Stimulated activated CD4-positive, alpha-beta T cell treated with anti-CD3 and anti-CD28 coated beads, Interleukin-12 subunit alpha, Interleukin-12 subunit beta, amount 100 ng/mL, for 48 hours (primary cell): Measurements from ENCODE around the gene MON2.
"Not testable (repeated sequence)": the region's sequence is repeated elsewhere in the genome, so short reads cannot be mapped to it uniquely, and the experiment has no call there.

Experiments
- DNase-seq, 3 donors: peaks; one replicate each; pipeline ENCODE4 v3.0.0-alpha.2; 2020; ENCODE audit warnings: low read depth in 2 of 3, low spot score in 1 of 3

The MON2 gene

DNA sequence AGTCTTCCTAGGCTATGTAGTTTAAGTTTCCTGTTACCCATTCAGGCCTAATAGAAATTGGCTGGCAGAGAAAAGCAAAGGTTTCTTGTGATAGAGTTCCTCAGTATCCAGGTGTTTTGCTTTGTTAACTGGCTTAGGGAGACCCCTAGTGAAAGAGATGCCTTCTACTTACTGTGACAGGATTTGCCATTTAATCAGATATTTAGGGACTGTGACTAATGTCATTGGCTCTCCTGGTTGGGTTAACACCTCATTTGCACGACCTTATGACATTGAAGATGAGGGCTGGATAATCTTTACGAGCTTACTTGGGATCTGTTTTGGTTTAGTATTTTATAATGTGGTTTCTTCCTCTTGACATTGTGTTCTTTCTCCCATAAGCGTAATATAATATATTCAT is 5.8 kb downstream of the MON2 start:
- no peak for DNase-seq

DNA sequence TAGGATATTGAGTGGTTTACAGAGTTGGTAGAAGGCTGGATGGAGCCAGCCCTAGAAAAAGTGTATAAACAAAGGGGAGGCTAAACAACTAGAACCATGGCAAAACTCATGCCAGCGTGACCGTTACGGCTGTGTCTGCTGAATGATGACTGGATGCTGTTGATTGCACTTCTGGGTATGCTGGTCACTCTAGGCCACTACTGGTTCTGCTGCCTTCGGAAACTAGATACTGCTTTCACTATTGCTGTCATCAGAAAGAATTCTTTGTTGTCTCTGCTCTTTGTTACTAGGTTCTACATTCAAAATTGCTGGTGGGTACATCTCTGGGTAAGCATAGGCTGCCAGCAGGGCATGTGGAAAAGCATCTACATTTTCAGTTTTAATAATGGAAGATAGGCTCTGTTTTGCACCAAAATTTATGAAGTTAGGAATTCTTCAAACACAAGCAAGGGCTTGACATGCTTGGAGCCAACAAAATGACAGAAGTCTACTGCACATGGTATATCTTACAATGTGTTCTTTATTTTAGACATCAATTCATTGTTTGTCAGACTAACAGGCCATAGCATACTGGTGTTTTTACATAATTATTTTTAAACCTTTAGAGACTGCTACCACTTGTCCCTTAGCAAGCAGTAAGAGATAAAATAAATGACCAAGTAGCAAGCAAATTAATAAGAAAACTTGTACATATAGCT is 15.4 kb downstream of the MON2 start:
- DNase-seq, result no peak

DNA sequence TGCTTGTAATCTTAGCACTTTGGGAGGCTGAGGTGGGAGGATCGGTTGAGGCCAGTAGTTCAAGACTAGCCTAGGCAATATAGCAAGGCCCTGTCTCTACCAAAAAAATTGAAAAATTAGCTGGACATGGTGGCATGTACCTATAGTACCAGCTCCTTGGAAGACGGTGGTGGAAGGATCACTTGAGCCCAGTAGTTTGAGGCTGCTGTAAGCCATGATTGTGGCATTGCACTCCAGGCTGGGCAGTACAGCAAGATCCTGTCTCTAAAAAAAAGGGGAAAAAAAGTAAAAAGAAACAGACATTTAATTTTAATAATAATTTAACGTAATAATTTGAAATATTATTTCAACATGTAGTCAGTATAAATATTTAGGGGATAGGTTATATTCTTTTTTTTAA is 16.1 kb downstream of the MON2 start:
- DNase-seq, result no peak

DNA sequence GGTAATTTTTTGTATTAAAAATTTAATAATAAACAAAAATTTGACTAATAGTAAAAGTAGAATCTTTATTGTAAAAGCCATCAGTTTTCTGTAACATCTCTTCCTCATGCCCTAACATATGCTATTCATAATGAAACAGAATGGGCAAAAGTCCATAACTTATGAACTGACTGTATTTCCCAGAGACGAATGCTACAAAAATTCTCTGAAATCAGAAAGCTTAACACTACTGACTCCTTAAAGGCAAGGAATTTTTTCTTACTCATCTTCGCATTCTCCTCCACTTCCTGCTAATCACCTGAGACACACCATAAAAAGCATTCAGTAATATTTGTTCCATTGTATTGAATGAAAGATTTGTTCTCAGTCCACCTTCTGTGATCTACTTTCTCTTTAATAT is 17.6 kb downstream of the MON2 start:
- DNase-seq, result no peak

DNA sequence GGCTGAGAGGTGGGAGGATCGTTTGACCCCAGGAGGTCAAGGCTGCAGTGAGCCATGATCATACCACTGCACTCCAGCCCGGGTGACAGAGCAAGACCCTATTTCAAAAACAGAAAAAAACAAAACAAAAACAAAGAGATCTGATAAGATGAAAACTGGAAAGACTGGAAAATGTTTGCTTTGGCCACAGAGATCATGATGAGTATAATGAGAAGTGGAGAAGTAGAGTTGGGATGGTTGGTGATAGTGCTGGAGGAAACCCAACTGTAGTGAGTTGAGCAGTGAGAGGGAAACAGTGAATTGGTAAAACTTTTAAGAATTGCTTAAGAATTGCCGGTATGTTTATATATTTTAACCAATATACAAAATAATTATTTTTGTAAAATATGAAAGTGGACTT is 39.2 kb downstream of the MON2 start:
- no peak for DNase-seq

DNA sequence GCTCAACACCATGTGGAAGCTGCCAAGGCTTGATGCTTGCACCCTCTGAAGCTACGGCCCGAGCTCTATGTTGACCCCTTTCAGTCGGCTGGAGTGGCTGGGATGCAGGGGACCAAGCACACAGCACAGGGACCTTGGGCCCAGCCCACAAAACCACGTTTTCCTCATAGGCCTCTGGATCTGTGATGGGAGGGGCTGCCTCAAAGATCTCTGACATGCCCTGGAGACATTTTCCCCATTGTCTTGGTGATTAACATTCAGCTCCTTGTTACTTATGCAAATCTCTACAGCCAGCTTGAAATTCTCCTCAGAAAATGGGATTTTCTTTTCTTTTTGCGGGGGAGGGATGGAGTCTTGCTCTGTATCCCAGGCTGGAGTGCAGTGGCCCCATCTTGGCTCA is 46.3 kb downstream of the MON2 start:
- DNase-seq, result no peak

DNA sequence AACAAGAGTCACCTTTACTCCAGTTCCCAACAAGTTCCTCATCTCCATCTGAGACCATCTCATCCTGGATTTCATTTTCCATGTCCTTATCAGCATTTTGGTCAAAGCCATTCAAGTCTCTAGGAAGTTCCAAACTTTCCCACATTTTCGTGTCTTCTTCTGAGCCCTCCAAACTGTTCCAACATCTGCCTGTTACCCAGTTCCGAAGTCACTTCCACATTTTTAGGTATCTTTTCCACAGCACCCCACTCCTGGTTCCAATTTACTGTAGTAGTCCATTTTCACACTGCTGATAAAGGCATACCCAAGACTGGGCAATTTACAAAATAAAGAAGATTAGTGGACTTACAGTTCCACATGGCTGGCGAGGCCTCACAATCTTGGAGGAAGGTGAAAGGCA is 47.5 kb downstream of the MON2 start:
- not testable (repeated sequence) for DNase-seq

DNA sequence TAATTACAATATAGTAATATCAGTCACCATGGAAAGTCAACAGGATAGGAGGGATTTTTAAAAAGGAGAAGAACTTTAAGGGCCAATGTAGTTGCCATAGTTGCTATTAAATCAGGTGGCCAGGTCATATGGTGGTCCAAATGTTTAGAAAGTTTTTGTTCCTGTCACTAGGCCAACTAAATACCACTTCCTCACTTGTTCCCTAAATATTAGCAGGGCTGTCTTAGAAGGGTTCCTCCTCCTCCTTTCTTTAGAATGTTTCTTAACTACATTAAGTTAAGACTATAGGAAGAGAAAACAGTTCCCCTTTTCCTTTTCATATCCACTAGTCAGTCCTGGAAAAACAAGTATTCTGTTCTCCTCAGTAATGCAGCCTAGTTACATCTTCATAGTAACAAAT is 50.3 kb downstream of the MON2 start:
- no peak for DNase-seq

DNA sequence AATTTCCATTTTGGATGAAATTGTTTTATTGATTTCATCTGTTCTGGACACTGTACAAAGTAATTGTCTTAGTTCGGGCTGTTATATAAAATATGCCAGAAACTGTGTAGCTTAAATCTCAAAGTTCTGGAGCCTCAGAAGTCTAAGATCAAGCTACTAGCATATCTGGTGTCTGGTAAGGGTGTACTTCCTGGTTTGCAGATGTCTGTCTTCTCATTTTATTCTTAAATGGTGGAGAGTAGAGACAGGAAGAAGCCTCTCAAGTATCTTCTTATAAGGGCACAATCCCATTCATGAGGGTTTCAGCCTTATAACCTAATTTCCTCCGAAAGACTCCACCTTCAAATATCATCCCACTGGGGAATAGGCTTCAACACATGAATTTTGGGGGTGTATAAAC is 51.3 kb downstream of the MON2 start:
- DNase-seq, result no peak

DNA sequence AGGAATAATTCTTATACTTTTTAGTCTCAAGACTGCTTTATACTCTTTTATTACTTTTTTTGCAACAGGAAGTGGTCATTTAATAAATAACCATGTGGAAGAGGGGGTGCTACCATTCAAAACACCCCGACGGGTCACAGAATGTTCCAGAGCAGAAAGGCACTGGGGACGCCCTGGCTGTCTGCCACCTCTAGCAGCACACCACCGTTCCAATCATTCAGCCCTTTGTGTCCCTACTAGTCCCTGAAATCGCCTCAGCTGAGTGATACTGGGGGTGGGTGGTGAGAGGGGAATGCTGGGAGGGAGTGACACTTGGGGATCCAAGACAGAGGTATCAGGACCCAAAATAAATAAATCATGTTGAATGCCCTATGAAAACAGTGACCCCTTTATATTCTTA is 52.4 kb downstream of the MON2 start:
- no peak for DNase-seq

DNA sequence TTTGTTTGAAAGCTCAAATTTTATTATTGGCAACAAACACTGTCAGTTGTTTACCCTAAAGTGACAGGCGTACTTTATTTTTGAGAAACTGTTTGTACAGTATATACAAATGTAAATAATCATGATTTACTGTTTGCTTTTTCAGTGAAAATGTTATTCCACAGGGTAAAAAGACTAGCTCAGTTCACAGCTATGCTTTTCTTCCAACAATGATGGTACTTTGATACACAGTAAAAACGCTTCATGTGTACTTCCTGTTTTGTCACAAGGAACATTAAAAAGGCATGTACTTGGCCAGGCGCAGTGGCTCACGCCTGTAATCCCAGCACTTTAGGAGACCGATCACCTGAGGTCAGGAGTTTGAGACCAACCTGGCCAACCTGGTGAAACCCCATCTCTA is 53.7 kb downstream of the MON2 start:
- no peak for DNase-seq

DNA sequence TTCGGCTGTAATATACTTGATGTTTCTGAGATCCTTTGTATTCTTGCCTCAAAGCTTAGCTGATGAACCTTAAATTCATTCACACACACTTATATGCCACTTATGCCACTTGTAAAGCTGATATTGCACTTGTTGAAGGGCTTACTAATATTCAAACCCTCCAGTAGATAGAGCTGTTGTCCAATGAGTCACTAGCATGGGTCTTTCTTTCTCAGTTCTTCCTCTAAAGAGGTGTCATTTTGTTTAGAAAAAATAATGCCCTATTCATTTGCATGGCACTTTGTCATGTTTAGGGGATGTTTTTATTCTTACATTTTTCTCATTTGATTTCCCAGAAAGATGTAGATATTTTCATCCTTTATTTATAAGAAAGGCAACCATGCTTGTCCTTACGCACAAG is 56.4 kb downstream of the MON2 start:
- no peak for DNase-seq

DNA sequence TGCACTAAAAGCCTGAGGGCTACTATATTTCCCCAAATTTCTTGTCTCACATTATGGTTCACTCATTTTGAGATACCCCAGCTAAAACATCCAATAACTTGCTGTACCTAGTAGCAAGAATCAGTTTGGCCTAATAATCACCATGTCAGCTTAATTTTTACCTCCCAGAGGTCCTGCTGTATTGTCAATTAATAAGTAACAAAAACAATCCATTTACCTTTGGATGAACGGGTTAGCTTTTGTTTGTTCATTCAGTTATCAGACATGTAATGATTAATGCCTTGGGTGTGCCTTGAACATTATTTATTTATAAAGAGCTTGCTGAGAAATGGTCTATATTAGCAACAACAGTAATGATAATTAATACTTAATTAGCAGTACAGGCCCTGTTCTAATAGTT is 57.0 kb downstream of the MON2 start:
- DNase-seq, result no peak

DNA sequence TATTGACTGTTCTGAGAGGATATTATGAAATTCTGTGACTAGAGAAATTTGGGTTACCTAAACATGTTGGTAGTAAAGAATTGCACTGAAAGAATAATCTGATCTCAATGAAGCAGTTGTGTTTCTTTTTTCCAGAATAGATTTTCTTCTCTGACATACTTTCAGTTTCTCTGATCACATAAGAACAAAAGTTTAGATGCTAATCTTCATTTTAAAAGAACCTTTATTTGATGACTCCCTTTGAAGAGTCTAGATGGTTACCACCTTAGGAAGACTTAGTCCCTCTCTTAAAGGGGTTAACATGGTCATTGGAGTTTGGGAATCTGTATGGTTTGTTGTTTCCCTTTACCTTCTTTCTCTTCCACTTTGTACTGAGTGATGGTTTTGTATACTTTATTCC is 58.6 kb downstream of the MON2 start:
- DNase-seq, result no peak

DNA sequence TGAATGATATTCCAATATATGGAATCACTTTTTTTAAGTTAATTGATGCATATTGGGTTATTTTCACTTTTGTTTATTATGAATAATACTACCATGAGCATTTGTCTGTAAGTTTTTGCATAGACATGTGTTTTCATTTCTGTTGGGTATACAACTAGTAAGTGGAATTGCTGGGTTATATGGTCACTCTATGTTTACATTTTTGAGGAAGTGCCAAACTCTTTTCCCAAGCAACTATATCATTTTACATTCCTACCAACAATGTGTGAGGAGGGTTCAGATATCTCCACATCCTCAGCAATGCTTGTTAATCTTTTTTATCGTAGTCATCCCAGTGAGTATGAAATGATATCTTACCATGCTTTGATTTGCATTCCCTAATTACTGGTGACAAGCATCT is 64.0 kb downstream of the MON2 start:
- DNase-seq, result no peak

DNA sequence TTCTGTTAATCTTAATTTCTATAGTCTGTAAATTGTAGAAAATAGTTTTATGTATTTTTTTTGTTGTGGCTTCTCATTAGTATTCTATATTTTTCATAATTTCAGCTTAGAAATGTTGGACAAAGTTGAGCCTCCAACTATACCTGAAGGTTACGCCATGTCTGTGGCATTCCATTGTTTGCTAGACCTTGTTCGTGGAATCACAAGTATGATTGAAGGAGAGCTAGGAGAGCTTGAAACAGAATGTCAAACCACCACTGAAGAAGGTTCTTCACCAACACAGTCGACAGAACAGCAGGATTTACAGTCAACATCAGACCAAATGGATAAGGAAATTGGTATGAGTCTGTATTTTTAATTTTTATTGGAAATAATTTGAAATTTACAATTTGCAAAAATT is 65.7 kb downstream of the MON2 start:
- no peak for DNase-seq

DNA sequence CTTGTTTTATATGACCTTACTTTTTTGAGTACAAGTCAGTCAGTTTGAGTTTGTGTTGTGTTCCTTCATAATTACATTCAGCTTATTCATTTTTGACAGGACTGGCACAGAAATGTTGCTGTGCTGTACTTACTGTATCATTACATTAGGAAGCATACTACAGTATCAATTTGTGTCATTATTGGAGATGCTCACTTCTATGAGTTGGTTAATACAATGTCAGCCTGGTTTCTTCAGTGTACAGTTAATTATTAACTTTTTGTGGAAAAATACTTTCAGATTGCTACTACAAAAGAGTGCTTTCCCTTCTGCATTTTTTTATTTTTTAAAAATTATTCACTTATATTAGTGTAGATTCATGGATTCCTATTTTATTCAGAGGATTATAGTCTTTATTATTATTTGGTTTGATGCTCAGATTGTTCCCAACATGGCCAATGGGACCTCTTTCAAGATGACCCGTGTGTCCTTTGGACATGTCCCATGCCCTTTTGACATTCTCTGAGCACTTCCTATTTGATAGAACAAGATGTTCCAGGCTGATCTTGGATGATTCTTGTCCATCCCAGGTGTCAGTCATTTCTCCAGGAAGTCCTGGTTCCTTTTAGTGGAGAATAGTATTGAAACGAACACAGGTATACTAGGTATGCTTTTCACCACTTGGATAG is 66.6 kb downstream of the MON2 start:
- no peak for DNase-seq

DNA sequence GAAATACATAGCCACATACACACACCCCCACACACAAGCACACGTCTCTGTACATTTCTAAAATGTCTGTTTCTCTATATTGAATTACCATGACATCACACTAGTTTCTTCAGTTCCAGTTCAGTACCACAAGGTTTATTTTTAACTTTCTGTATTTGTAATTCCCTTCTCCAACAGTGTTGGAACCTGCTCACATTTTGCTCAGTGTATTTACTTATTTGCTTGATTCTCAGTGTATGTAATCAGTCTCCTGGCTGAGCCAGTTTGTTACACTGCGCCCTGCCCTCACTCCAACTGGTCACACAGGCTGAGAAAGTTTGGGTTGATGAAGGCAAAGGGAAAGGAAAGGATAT is 67.1 kb downstream of the MON2 start:
- no peak for DNase-seq

DNA sequence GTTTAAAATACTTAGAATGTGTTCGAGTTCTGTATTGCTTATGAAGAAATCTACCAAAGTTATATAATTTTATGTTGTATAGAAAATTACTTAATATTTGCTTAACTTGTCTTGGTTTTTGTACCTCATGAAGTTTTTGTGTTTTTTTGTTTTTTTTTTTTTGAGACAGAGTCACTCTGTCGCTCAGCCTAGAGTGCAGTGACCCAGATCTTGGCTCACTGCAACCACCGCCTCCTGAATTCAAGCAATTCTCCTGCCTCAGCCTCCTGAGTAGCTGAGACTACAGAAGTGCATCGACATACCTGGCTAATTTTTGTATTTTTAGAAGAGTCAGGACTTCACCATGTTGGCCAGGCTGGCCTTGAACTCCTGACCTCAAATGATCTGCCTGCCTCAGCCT is 69.9 kb downstream of the MON2 start:
- no peak for DNase-seq

DNA sequence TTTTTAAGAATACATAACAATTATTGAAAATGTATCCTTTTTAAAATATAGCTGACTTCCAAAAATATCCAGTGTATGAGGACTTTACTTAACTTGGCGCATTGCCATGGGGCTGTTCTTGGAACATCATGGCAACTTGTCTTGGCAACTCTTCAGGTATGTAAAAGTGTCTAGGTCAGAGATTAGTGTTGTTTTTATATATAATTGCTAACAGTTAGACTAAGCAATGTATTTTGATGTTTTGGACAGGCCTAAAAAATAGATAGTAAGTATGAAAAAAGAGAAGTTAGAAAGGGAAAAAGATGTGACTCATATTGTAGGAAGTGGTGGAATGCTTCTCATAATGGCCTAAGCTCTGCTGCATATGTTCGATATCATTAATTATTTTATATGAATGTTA is 70.9 kb downstream of the MON2 start:
- DNase-seq, result no peak

DNA sequence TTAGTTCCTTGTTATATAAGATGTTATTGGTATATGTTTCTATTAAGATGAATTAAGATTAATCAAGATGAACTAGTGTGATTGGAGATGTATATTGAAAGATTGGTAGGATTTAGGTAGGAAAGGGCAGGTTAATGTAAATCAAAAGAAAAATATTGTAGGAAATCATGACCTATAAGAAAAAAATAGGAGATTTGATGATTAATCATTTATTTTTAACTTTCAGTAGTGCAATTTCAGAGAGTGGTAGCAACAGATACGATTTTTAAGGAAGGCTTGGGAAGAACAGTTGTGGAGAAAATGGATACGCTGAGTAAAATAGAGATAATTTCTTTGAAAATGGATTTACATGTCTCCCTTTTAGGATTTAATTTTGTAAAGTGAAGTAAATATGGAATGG is 73.7 kb downstream of the MON2 start:
- DNase-seq, result no peak

DNA sequence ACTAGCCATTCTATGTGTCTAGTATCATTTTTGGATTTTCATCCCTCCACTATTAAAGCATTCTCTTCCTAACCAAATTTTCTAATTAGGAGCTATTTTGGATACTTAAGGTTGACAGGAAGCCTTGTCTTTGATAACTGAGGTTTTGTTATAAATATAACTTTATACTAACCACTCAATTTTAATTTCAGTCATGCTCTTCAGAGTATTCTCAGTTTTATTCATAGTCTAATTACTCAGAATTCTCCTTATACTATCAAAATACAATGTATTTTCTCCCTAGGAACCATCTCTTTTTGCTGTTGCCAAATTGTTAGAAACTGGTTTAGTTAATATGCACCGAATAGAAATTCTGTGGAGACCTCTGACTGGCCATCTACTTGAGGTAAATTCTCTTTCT is 76.2 kb downstream of the MON2 start:
- DNase-seq, result no peak

DNA sequence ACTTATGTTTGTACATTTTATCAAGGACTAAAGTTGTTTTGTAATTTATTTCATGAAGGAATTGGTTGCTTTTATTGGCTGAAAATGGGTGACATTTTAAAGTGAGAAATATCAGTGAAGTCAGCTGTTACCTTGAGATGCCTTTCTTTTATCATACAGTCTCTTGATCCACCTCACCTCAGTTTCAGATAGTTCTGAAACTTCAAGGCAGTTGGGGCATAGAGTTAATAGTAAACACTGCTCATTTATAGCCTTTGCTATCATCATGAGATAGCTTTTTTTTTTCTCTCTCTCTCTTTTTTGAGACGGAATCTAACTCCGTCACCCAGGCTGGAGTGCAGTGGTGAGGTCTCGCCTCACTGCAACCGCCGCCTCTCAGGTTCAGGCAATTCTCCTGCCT is 76.7 kb downstream of the MON2 start:
- no peak for DNase-seq
